Stomach (tissue), 9 donors: ENCODE results near the gene SDHAF2. TPM values are rescaled to one million over a fixed set of nuclear protein-coding genes. Genes with fewer than 3 reads are reported as not detected.

Experiments
- DNase-seq, 2 donors: peaks; one replicate each; pipeline versions ENCODE4 v3.0.0 to v3.0.0-alpha.2; 2013 to 2019
- H3K27ac ChIP-seq, 5 donors: fragments of 200-600 bp in 4 of 5; sonication (generic) in 4 of 5; one replicate each; pipeline ENCODE4 v1.5.1; 2013 to 2019; ENCODE audit warnings: mild to moderate bottlenecking in 1 of 5, moderate library complexity in 1 of 5
- H3K27me3 ChIP-seq, 3 donors: fragments of 200-600 bp; sonication (generic); one replicate each; pipeline ENCODE4 v1.5.1; 2017 to 2019; ENCODE audit warnings: mixed run types in 1 of 3
- H3K36me3 ChIP-seq, 4 donors: fragments of 200-600 bp; sonication (generic); 1 replicate in 3 of 4; 2 replicates in 1 of 4; pipeline ENCODE4 v1.5.1; 2016 to 2019
- H3K4me1 ChIP-seq, 4 donors: fragments of 200-600 bp; sonication (generic); one replicate each; pipeline ENCODE4 v1.5.1; 2016 to 2019
- H3K4me3 ChIP-seq, 4 donors: fragments of 200-600 bp; sonication (generic) in 3 of 4; one replicate each; pipeline ENCODE4 v1.5.1; 2016 to 2019; ENCODE audit warnings: mild to moderate bottlenecking in 1 of 4
- H3K9me3 ChIP-seq, 4 donors: fragments of 200-600 bp; sonication (generic); one replicate each; pipeline ENCODE4 v1.5.1; 2016 to 2019
- EP300 ChIP-seq: sonication (generic); formaldehyde crosslinking; IDR thresholded peaks from one replicate; pipeline ENCODE4 v1.6.1; 2017; ENCODE audit warnings: antibody characterized with exemption
- POLR2A ChIP-seq, 4 donors: fragments of 450-650 bp; IDR thresholded peaks; one replicate each; pipeline ENCODE4 v1.6.1; 2016; ENCODE audit warnings: antibody characterized with exemption in 4 of 4, control low read depth in 2 of 4, mild to moderate bottlenecking in 1 of 4, moderate library complexity in 1 of 4
- POLR2AphosphoS5 ChIP-seq, 3 donors: sonication (generic); formaldehyde crosslinking; IDR thresholded peaks; one replicate each; pipeline ENCODE4 v1.6.1; 2016; ENCODE audit warnings: antibody characterized with exemption in 3 of 3
- WGBS, 5 donors: extraction: QIAGEN DNeasy Blood & Tissue Kit in 3 of 5; methylation state at CpG; one replicate each; pipeline versions ENCODE4 v1.1.5 to v1.1.7; 2013 to 2018; 5-methylcytosine and 5-hydroxymethylcytosine counted together
- intact Hi-C: fragments of 100-400 bp; cut with DNase I; formaldehyde crosslinking; loops from one replicate; pipeline ENCODE4 v1.15.1; 2023; ENCODE audit warnings: low total_unique reads
- polyA plus RNA-seq, 3 donors: library from polyadenylated mRNA; stranded (reverse); fragments of 200-250 nt; gene quantifications; one replicate each; pipeline ENCODE4 v1.2.3, GENCODE V29; 2013
- total RNA-seq, 5 donors: library from RNA; depleted of rRNA; stranded (reverse); fragments of >200 nt; gene quantifications; one replicate each; pipeline versions ENCODE4 v1.1.0 to v1.2.3, GENCODE V29; 2014 to 2016
- TF ChIP-seq, protein P1 (sequence below), 7 experiments: fragments of 450-650 bp in 4 of 7; fragments of 200-600 bp in 3 of 7; sonication (generic) in 3 of 7; IDR thresholded peaks; one replicate each; pipeline ENCODE4 v1.5.1; 2016 to 2019; ENCODE audit warnings: antibody characterized with exemption in 7 of 7, control low read depth in 2 of 7, mild to moderate bottlenecking in 1 of 7
- donor health status: healthy with polysubstance abuse.
- donor health status: Bipolar disorder and iron deficiency.
- donor health status: healthy.

Gene SDHAF2
- total and polyA plus RNA-seq, 8 donors, result 11.6 to 125 (median 42.1) TPM

DNA sequence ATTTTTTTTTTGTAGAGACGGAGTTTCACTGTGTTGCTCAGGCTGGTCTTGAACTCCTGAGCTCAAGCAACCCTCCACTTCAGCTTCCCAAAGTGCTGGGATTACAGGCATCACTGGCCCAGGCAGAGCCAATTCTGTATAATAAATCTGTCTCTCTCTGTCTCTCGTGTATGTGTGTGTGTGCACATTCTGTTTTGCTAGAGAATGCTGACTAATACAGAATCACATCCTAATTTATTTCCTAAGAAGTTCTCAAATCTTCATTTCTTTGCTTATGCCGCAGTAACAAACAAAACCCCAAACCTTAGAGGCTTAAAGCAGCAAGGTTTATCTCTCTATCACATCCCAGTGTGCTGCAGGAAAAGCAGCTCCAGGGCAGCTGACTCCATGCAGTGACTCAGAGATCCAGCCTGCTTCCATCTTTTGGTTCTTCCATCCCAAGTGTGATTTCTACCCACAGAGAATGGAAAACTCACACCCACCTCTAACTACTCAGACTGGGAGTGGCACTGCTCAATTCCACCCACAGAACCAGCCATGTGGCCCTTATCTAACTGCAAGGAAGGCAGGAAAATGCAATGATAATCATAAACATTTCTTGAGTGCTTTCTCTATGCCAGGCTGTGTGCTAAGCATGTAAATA, 43.6 kb downstream of the SDHAF2 start:
- DNase-seq, result no peak
- Histone ChIP-seq H3K4me3 (no peak overlapping the region), H3K27me3 (peaks cover 0 to 11% (median 3%) of the 10 kb centered on the region in 3 donors), H3K4me1 (peaks cover 9 to 30% (median 15%) of the 10 kb centered on the region in 4 donors), H3K36me3 (peaks cover 3 to 37% (median 27%) of the 10 kb centered on the region in 4 donors), H3K27ac (peak overlapping the region in 4 of 5 donors; percentile 53 to 75 (median 70)), H3K9me3 (no peaks in the 10 kb centered on the region)
- WGBS, 5 donors, result 83 to 92% (median 91%) methylated on average over 3 of the region's 3 CpGs
- intact Hi-C loops, result no loop called here
- TF ChIP-seq EP300, result no peak
- TF ChIP-seq POLR2A (IDR thresholded peaks at IDR 0.05), result no peak
- TF ChIP-seq, protein P1, sequence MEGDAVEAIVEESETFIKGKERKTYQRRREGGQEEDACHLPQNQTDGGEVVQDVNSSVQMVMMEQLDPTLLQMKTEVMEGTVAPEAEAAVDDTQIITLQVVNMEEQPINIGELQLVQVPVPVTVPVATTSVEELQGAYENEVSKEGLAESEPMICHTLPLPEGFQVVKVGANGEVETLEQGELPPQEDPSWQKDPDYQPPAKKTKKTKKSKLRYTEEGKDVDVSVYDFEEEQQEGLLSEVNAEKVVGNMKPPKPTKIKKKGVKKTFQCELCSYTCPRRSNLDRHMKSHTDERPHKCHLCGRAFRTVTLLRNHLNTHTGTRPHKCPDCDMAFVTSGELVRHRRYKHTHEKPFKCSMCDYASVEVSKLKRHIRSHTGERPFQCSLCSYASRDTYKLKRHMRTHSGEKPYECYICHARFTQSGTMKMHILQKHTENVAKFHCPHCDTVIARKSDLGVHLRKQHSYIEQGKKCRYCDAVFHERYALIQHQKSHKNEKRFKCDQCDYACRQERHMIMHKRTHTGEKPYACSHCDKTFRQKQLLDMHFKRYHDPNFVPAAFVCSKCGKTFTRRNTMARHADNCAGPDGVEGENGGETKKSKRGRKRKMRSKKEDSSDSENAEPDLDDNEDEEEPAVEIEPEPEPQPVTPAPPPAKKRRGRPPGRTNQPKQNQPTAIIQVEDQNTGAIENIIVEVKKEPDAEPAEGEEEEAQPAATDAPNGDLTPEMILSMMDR (IDR thresholded peaks at IDR 0.05), result no peak
- no peak for TF ChIP-seq POLR2AphosphoS5 (IDR thresholded peaks at IDR 0.05)

GRCh38 chr11:61474013-61474643, 44.2 kb downstream of the SDHAF2 start:
- Histone ChIP-seq H3K27me3 (peaks cover 0 to 17% (median 3%) of the 10 kb centered on the region in 3 donors), H3K9me3 (no peaks in the 10 kb centered on the region), H3K27ac (peak overlapping the region in 3 of 5 donors; percentile 66 to 73 (median 67)), H3K4me3 (no peak overlapping the region), H3K36me3 (peaks cover 3 to 30% (median 20%) of the 10 kb centered on the region in 4 donors), H3K4me1 (peaks cover 9 to 30% (median 15%) of the 10 kb centered on the region in 4 donors)
- WGBS, 5 donors, result 74 to 91% (median 86%) methylated on average over 6 of the region's 6 CpGs
- intact Hi-C loops, result no loop called here
- no peak for TF ChIP-seq EP300
- TF ChIP-seq POLR2A (IDR thresholded peaks at IDR 0.05), result no peak
- TF ChIP-seq, protein P1 (IDR thresholded peaks at IDR 0.05), result no peak
- TF ChIP-seq POLR2AphosphoS5 (IDR thresholded peaks at IDR 0.05), result peak in 1 of 3 donors; percentile 15
- no peak for DNase-seq

- peak overlapping the region in 2 of 5 donors; percentile 66 to 73 for H3K27ac ChIP-seq
- H3K4me1 ChIP-seq, result peaks cover 9 to 30% (median 15%) of the 10 kb centered on the region in 4 donors
- WGBS, 5 donors, result 78 to 100% (median 95%) methylated on average over 1 of the region's 1 CpG
- H3K36me3 ChIP-seq, result peaks cover 3 to 19% (median 12%) of the 10 kb centered on the region in 4 donors
- DNase-seq, result no peak
- peaks cover 0 to 17% (median 3%) of the 10 kb centered on the region in 3 donors for H3K27me3 ChIP-seq
- H3K4me3 ChIP-seq, result no peak overlapping the region
- no peak for TF ChIP-seq EP300
- H3K9me3 ChIP-seq, result no peaks in the 10 kb centered on the region
- intact Hi-C loops, result loop anchor here (5.0 kb wide), 2 partner anchors 42 to 162 kb away; no protein-coding TSS in a partner anchor
Measured at GRCh38 chr11:61475433-61475832, 45.5 kb downstream of the SDHAF2 start.

DNA sequence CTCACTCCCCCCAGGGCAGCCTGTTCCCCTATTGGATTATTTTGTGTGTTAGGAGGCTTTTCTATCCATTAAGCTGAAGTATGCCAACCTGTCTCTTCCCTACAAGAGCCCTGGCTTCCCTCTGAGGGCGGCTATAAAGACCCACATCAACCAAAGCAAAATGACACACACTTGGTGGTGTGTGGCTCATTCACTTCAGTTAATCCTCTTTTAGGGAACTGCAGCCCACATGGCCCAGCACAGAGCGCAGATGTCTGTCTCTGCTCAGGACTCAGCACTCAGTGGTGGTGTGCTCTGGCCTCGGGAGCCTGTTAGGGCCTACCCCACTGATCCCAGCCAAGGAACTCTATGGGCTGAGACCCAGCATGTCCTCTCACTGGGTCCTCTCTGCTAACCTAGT, 46.4 kb downstream of the SDHAF2 start:
- WGBS, 5 donors, result 82 to 96% (median 92%) methylated on average over 3 of the region's 3 CpGs
- DNase-seq, result no peak
- Histone ChIP-seq H3K36me3 (peaks cover 0 to 11% (median 4%) of the 10 kb centered on the region in 4 donors), H3K9me3 (no peaks in the 10 kb centered on the region), H3K27me3 (peaks cover 0 to 24% (median 8%) of the 10 kb centered on the region in 3 donors), H3K4me1 (peaks cover 9 to 35% (median 20%) of the 10 kb centered on the region in 4 donors), H3K4me3 (no peak overlapping the region), H3K27ac (peak overlapping the region in 3 of 5 donors; percentile 25 to 73 (median 27))
- no peak for TF ChIP-seq POLR2A (IDR thresholded peaks at IDR 0.05)
- no peak for TF ChIP-seq EP300
- TF ChIP-seq, protein P1 (IDR thresholded peaks at IDR 0.05), result no peak
- no peak for TF ChIP-seq POLR2AphosphoS5 (IDR thresholded peaks at IDR 0.05)
- intact Hi-C loops, result loop anchor here (5.0 kb wide), 2 partner anchors 41 to 161 kb away; no protein-coding TSS in a partner anchor
